Measurements from ENCODE around the gene OSBPL10.
"Not testable (repeated sequence)": the region's sequence is repeated elsewhere in the genome, so short reads cannot be mapped to it uniquely, and the experiment has no call there.

OSBPL10 gene

DNA sequence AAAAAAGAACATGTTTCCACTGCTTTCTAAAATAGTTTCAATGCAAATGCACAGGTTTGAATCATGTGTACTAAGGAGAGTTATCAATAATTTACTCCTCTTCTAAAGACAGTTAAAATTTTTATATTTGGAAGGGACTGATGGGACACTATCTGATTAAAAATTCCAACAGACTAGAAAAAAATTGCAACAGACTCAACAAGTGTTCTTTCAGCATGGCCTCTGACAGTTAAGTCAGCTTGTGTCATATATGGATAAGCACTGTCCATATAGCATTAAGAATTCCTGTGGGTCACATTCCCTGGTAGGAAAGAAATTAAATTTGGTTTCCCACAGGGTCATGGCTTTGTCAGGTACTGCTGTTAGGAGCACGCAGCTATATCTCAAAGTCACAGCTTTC lies 96.8 kb downstream of the OSBPL10 start:
- no peak for DNase-seq

DNA sequence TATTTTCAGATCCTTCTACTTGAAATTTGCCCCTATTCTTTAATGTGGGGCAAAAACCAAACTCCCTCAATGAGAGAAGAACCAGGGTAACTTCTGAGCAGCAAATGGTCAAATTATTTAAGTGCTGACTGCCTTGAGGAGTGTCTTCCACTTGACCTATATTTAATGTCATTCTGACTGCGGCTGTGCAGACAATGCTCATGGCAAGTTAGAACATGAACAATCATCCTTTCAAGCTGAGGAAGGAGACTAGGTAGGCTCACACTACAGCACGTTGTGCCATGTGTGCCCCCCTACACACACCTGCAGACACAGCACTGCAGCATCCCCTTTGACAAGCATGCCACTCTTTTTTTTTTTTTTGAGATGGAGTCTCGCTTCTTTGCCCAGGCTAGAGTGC lies 98.2 kb downstream of the OSBPL10 start:
- no peak for DNase-seq

GRCh38 chr3:31882431-31882830 lies 98.6 kb downstream of the OSBPL10 start:
- no peak for DNase-seq

GRCh38 chr3:31880482-31881078 lies 100.5 kb downstream of the OSBPL10 start:
- no peak for DNase-seq

GRCh38 chr3:31880020-31880419 lies 101.0 kb downstream of the OSBPL10 start:
- peak; percentile 56 for DNase-seq

DNA sequence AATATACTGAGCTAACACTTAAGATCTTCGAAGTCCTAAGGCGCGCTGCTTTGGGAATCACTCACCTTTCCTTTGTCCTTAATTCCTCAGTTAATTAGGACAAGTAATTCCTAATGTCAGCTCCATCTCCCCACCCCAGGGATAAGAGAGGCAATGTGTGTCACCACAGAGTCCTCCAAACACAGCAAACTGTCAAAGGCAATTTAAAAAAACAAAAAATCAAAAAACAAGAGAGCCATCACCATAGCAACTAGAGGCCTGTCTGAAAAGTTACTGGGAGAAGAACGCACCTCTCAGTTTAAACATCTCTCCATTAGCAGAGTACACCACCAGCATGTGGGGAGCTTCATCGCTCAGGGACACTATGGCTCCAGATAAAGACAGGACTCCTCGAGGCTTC lies 101.7 kb downstream of the OSBPL10 start:
- DNase-seq: no peak

- no peak for DNase-seq
Observed at GRCh38 chr3:31878231-31878838, 102.7 kb downstream of the OSBPL10 start.

- no peak for DNase-seq
Observed at GRCh38 chr3:31876331-31876730, 104.7 kb downstream of the OSBPL10 start.

DNA sequence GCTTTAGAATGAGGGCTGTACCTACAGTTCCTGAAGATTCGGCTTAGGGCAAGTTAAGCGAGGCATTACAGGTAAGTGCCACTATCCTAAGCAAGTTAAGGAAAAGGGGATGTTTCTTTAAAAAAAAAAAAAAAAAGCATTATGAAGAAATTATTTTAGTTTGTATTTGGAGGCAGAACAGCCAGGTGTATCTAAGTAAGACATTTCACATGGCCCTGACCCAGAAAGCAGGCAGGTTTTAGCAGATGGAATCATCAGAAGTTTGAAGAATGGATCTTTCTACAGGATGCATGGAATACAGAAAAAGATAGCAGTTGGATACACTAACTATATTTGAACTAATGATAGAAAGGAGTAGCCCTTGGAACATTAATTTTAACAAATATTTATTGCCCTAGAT lies 105.6 kb downstream of the OSBPL10 start:
- no peak for DNase-seq

DNA sequence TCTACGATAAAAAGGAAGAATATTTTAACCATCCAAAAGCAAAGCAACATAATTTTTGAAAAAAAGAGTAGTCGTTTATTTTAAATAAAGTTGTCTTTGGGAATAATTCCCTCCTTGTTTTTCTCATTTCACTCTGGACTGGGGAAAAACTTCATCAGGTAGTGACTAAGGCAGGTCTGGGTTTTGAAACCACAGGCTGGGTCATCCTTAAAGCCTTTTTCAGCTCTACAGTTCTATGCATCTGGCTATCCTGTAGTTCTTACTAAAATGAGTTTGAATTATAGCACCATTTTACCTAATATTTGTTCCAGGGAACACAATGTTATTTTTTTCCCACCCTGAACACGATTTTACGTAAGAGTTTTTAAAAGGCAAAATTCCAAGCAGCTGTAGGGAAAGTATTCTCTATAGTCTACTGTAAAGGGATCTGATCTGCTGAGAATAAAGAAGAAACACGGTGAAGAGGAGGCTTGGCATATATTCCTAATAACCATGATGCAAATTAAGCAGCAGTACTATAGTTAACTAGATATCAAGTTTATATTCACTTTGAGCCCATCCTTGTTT lies 107.7 kb downstream of the OSBPL10 start:
- no peak for DNase-seq

- no peak for DNase-seq
Observed at GRCh38 chr3:31871939-31872507, 109.0 kb downstream of the OSBPL10 start.

DNA sequence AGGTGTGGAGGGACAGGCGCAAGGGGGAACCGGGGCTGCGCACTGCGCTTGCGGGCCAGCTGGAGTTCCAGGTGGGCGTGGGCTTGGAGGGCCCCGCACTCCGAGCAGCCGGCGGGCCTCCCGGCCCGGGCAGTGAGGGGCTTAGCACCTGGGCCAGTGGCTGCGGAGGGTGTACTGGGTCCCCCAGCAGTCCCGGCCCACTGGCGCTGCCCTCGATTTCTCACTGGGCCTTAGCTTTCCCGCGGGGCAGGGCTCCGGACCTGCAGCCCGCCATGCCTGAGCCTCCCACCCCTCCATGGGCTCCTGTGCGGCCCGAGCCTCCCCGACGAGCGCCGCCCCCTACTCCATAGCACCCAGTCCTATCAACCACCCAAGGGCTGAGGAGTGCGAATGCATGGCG lies 111.0 kb downstream of the OSBPL10 start:
- not testable (repeated sequence) for DNase-seq

GRCh38 chr3:31868236-31868635 lies 112.8 kb downstream of the OSBPL10 start:
- no peak for DNase-seq

GRCh38 chr3:31862666-31863279 lies 118.3 kb downstream of the OSBPL10 start:
- no peak for DNase-seq

DNA sequence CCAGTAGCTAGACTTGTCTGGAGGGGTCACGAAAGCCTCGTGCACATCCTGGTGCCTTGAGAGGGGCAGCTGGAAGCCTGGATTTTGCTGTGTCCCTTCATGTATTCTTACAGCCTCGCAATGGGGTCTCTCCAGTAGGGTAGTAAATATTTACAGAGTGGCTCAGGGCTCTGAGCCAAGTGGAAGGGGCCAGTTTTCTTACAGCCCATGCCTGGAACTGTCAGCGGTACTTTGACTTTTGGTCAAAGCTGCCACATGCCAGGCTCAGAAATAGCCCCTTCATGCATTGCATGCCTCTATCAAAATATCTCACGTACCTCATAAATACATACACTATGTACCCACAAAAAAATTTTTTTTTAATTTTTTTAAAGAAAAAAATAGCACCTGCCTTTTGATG lies 119.2 kb downstream of the OSBPL10 start:
- DNase-seq: no peak

DNA sequence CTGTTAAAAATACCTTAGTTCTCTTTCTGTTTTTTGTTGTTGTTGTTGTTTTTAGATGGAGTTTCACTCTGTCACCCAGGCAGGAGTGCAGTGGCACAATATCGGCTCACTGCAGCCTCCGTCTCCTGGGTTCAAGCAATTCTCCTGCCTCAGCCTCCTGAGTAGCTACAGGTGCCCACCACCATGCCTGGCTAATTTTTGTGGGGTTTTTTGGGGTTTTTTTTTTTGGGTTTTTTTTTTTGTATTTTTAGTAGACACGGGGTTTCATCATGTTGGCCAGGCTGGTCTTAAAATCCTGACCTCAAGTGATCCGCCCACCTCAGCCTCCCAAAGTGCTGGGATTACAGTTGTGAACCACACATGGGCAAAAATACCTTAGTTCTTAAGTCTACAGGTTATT lies 120.4 kb downstream of the OSBPL10 start:
- DNase-seq: not testable (repeated sequence)

DNA sequence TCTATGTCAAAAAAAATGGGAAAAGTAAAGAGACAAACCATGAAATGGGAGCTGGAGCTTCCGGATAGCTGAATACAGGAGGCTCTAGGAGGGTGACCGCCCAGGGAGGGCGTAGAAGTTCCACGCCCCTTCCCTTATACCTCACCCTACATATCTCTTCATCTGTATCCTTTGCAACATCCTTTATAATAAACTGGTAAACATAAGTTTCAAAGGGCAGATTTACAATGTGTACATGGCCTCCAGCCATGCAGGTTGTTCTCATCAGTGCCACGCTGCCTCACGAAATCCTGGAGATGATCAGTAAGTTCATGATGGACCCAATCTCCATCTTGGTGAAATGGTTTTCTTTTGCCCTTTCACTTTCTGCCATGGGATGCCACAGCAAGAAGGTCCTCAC lies 121.8 kb downstream of the OSBPL10 start:
- DNase-seq: no peak

DNA sequence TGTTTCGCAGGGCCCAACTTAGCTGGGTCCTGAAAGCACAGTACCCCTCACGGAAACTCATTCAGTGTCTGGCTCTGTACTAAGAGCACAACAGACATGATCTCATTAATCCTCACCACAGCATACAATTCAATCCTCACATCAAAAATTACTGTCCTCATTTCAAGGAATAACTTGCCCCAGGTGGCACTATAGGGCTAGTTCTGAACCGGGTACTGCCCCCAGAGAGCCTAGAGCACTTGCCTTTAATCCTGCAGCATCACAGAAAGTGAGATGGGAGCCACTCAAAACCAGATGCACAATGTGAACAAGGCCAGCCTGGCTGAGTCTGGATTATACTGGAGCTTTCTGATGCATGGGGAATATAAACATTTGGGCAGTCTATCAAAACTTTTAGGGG lies 122.6 kb downstream of the OSBPL10 start:
- peak; percentile 25 for DNase-seq

GRCh38 chr3:31853580-31853979 lies 127.5 kb downstream of the OSBPL10 start:
- DNase-seq: peak; percentile 86

DNA sequence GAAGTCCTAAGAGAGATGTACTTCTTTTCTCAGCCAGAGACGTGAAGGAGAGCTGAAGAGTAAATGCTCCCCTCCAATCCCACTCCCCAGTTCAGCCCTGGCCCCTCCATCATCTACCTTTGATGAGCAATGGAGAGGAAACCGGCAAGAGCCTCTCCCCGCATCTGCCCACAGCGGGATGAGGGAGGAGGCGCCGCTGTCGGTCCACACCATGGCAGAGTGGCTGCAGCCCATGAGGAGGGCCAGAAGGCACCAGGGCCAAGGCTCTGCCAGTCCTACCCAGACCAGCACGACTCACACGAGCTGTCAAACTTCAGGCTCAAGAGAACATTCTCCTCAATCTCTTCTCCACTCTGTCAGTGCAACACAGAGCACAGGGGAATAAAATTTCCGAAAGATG lies 129.8 kb downstream of the OSBPL10 start:
- DNase-seq: no peak

- DNase-seq: peak; percentile 34
Observed at GRCh38 chr3:31848911-31849310, 132.2 kb downstream of the OSBPL10 start.

DNA sequence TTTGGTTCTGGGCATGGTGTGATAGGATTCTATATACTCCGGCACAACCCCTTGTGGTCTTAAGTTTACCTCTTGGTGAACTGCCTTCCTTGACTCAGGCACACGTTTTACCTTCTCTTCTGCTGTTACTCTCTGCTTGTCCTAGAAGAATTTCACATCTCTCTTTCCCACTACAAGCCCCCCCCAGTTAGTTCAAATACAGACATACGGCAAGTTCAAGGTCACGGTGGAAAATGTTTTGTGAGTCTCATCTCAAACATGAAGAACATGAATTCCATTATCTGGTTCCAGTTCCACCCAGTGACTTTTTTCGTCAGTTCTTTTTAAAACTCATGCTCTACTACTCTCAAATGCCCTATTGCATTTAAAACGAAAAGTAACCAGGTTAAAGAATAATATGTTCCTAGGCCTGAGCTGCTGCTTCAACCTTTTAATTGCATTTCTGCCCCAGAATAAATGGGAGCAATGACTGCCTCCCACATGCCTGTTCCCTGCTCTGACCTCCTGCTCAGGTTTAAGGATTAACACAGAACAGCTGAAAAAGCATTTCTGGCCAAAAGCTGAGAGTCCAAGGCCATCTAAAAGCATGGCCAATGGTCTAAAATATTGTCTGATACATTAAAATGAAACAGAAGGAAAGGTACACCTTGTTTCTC lies 132.8 kb downstream of the OSBPL10 start:
- no peak for DNase-seq

DNA sequence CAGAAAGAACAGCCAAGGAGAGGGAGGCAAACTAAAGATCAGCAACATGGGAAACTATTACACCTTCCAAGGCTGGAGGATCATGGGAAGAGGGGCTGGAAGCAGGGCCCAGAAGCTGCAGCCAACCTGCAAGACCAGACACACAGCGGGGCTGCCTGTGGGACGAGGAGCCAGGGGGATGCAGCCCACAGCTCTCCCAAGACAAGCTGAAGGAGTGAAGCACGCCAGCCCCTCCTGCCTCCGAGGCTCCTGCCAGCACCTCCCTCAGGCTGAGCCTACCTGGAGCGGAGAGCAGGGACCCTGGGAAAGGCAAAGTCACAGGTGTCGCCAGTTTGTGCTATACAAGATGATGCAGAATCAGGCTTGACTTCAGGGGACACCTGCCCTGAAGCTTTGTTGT lies 133.3 kb downstream of the OSBPL10 start:
- DNase-seq: no peak
